SK-N-SH (cell line): ENCODE measurements around the gene TPRG1L.

ENCODE experiments used
- CTCF ChIP-seq: fragments of 200-600 bp; sonication (generic); IDR thresholded peaks from 2 replicates; pipeline ENCODE4 v1.6.1; 2017; ENCODE audit warnings: antibody characterized with exemption, mild to moderate bottlenecking, moderate library complexity
- EP300 ChIP-seq, 2 experiments: IDR thresholded peaks; 2 replicates each; pipeline versions ENCODE4 v1.4.0 to v1.6.1; 2012; ENCODE audit warnings: borderline replicate concordance in 1 of 2, low read depth in 1 of 2, low read length in 1 of 2
- FOXM1 ChIP-seq: IDR thresholded peaks from 2 replicates; pipeline ENCODE4 v1.4.0; 2012; ENCODE audit warnings: low read depth, mild to moderate bottlenecking
- GABPA ChIP-seq: IDR thresholded peaks from 2 replicates; pipeline ENCODE4 v1.4.0; 2012; ENCODE audit warnings: low read depth, mild to moderate bottlenecking
- JUND ChIP-seq: IDR thresholded peaks from 2 replicates; pipeline ENCODE4 v1.4.0; 2012
- MXI1 ChIP-seq: IDR thresholded peaks from 2 replicates; pipeline ENCODE4 v1.6.1; 2012; ENCODE audit warnings: mild to moderate bottlenecking, low read depth, low read length, improper control_type of control experiment
- NRF1 ChIP-seq: IDR thresholded peaks from 2 replicates; pipeline ENCODE4 v1.6.1; 2012; ENCODE audit warnings: low read depth, mild to moderate bottlenecking, low read length
- PBX3 ChIP-seq: IDR thresholded peaks from 2 replicates; pipeline ENCODE4; 2012
- POLR2AphosphoS5 ChIP-seq: IDR thresholded peaks from 2 replicates; pipeline ENCODE4 v1.6.1; 2012; ENCODE audit warnings: low read depth, low read length
- RFX5 ChIP-seq: IDR thresholded peaks from 2 replicates; pipeline ENCODE4 v1.6.1; 2012; ENCODE audit warnings: mild to moderate bottlenecking, improper control_type of control experiment, low read length
- USF2 ChIP-seq: fragments of 150-350 bp; IDR thresholded peaks from 2 replicates; pipeline ENCODE4 v1.6.1; 2017; ENCODE audit warnings: antibody characterized with exemption, low read length, low read depth, borderline replicate concordance
- TF ChIP-seq, protein P1 (sequence below): IDR thresholded peaks from 2 replicates; pipeline ENCODE4 v1.6.1; 2012; ENCODE audit warnings: mild to moderate bottlenecking, low read depth, low read length, moderate library complexity
- TF ChIP-seq, protein P2 (sequence below): IDR thresholded peaks from 2 replicates; pipeline ENCODE4 v1.4.0; 2012; ENCODE audit warnings: low read depth, borderline replicate concordance

- peak; percentile 57; the same call in 1 of the 2 replicates for TF ChIP-seq MXI1
- no peak for TF ChIP-seq CTCF
- TF ChIP-seq GABPA, result no peak
- TF ChIP-seq POLR2AphosphoS5, result no peak
- no peak for TF ChIP-seq EP300 (IDR thresholded peaks at IDR 0.05; ENCODE audit: borderline replicate concordance in 1 of 2, low read depth in 1 of 2, low read length in 1 of 2)
- no peak for TF ChIP-seq FOXM1
- TF ChIP-seq, protein P1, sequence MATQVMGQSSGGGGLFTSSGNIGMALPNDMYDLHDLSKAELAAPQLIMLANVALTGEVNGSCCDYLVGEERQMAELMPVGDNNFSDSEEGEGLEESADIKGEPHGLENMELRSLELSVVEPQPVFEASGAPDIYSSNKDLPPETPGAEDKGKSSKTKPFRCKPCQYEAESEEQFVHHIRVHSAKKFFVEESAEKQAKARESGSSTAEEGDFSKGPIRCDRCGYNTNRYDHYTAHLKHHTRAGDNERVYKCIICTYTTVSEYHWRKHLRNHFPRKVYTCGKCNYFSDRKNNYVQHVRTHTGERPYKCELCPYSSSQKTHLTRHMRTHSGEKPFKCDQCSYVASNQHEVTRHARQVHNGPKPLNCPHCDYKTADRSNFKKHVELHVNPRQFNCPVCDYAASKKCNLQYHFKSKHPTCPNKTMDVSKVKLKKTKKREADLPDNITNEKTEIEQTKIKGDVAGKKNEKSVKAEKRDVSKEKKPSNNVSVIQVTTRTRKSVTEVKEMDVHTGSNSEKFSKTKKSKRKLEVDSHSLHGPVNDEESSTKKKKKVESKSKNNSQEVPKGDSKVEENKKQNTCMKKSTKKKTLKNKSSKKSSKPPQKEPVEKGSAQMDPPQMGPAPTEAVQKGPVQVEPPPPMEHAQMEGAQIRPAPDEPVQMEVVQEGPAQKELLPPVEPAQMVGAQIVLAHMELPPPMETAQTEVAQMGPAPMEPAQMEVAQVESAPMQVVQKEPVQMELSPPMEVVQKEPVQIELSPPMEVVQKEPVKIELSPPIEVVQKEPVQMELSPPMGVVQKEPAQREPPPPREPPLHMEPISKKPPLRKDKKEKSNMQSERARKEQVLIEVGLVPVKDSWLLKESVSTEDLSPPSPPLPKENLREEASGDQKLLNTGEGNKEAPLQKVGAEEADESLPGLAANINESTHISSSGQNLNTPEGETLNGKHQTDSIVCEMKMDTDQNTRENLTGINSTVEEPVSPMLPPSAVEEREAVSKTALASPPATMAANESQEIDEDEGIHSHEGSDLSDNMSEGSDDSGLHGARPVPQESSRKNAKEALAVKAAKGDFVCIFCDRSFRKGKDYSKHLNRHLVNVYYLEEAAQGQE, result no peak
- no peak for TF ChIP-seq RFX5
- TF ChIP-seq JUND, result no peak
- no peak for TF ChIP-seq NRF1
- TF ChIP-seq, protein P2, sequence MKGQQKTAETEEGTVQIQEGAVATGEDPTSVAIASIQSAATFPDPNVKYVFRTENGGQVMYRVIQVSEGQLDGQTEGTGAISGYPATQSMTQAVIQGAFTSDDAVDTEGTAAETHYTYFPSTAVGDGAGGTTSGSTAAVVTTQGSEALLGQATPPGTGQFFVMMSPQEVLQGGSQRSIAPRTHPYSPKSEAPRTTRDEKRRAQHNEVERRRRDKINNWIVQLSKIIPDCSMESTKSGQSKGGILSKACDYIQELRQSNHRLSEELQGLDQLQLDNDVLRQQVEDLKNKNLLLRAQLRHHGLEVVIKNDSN, result no peak
- TF ChIP-seq PBX3, result no peak
- TF ChIP-seq USF2, result no peak
These were observed 47.5 kb upstream of the TPRG1L start for GRCh38 chr1:3577300-3577699.
